HEK293 (cell line): ENCODE data around the gene KCNE1.

Experiments
- CTCF ChIA-PET: fragments of 350-600 bp; formaldehyde crosslinking; extraction: SDS; loops from one replicate; lab custom pipeline; 2021; ENCODE audit warnings: antibody characterized with exemption; lab: Yijun Ruan, JAX
- POLR2A ChIA-PET: fragments of 300-600 bp; formaldehyde crosslinking; extraction: SDS; loops from one replicate; lab custom pipeline; 2020; ENCODE audit warnings: antibody characterized with exemption, inconsistent platforms; lab: Yijun Ruan, JAX
- H3K27ac ChIP-seq: fragments of 200-500 bp; sonication (Bioruptor generic); 2 replicates; pipeline ENCODE4 v1.5.1; 2014; ENCODE audit warnings: low read depth, low read length, control low read depth, inconsistent platforms; ENCODE audit errors: extremely low read depth
- H3K36me3 ChIP-seq, 2 experiments: fragments of 200-500 bp in 1 of 2; sonication (Bioruptor generic) in 1 of 2; 1 replicate in 1 of 2; 2 replicates in 1 of 2; pipeline ENCODE4 v1.5.1; 2014 to 2017; ENCODE audit warnings: inconsistent platforms in 2 of 2, low read length in 2 of 2; ENCODE audit not compliant: control insufficient read depth in 2 of 2, insufficient read depth in 1 of 2
- H3K4me1 ChIP-seq: fragments of 200-500 bp; sonication (Bioruptor generic); 2 replicates; pipeline ENCODE4 v1.5.1; 2014; ENCODE audit warnings: mild to moderate bottlenecking, low read length, inconsistent platforms; ENCODE audit not compliant: control insufficient read depth, insufficient read depth
- H3K4me3 ChIP-seq: 2 replicates; pipeline ENCODE4 v1.5.1; 2011; ENCODE audit warnings: low read depth, mild to moderate bottlenecking, control low read depth, low read length, moderate library complexity
- H3K9me3 ChIP-seq: fragments of 200-500 bp; sonication (Bioruptor generic); 2 replicates; pipeline ENCODE4 v1.5.1; 2014; ENCODE audit warnings: low read depth, low read length, inconsistent platforms; ENCODE audit not compliant: control insufficient read depth, insufficient read depth
- HOXC10 ChIP-seq: sonication (generic); formaldehyde crosslinking; IDR thresholded peaks from 2 replicates; pipeline ENCODE4 v1.8.1; 2023; ENCODE audit warnings: mild to moderate bottlenecking, missing genetic modification reagents
- MEIS1 ChIP-seq: sonication (generic); formaldehyde crosslinking; IDR thresholded peaks from 2 replicates; pipeline ENCODE4 v1.8.1; 2022; ENCODE audit warnings: missing genetic modification reagents, mild to moderate bottlenecking, borderline replicate concordance
- SALL2 ChIP-seq: fragments of 450-650 bp; formaldehyde crosslinking; IDR thresholded peaks from 2 replicates; pipeline ENCODE4 v1.5.0; 2017; ENCODE audit warnings: missing biosample characterization, mild to moderate bottlenecking, missing genetic modification characterization, borderline replicate concordance
- ZFP3 ChIP-seq: fragments of 450-650 bp; formaldehyde crosslinking; IDR thresholded peaks from 2 replicates; pipeline ENCODE4 v1.5.1; 2016; ENCODE audit warnings: low read depth, missing biosample characterization, missing genetic modification characterization
- ZFP41 ChIP-seq: fragments of 450-650 bp; formaldehyde crosslinking; IDR thresholded peaks from 2 replicates; pipeline ENCODE4 v1.5.1; 2016; ENCODE audit warnings: missing biosample characterization, missing genetic modification characterization, borderline replicate concordance
- ZFP69B ChIP-seq: fragments of 450-650 bp; formaldehyde crosslinking; IDR thresholded peaks from 2 replicates; pipeline ENCODE4 v1.5.1; 2016; ENCODE audit warnings: missing biosample characterization, missing genetic modification characterization
- ZNF169 ChIP-seq: fragments of 450-650 bp; formaldehyde crosslinking; IDR thresholded peaks from 2 replicates; pipeline ENCODE4 v1.5.1; 2016; ENCODE audit warnings: missing biosample characterization, missing genetic modification characterization
- ZNF175 ChIP-seq: fragments of 450-650 bp; formaldehyde crosslinking; IDR thresholded peaks from 2 replicates; pipeline ENCODE4 v1.5.1; 2016; ENCODE audit warnings: missing biosample characterization, missing genetic modification characterization
- ZNF211 ChIP-seq: fragments of 450-650 bp; formaldehyde crosslinking; IDR thresholded peaks from 2 replicates; pipeline ENCODE4 v1.5.1; 2016; ENCODE audit warnings: low read depth, missing biosample characterization, missing genetic modification characterization
- ZNF214 ChIP-seq: fragments of 450-650 bp; formaldehyde crosslinking; IDR thresholded peaks from 2 replicates; pipeline ENCODE4 v1.5.1; 2017; ENCODE audit warnings: missing biosample characterization, mild to moderate bottlenecking, missing genetic modification characterization, borderline replicate concordance
- ZNF24 ChIP-seq: fragments of 450-650 bp; formaldehyde crosslinking; IDR thresholded peaks from 2 replicates; pipeline ENCODE4 v1.5.1; 2016; ENCODE audit warnings: missing biosample characterization, missing genetic modification characterization
- ZNF274 ChIP-seq, 2 experiments: fragments of 200-500 bp in 1 of 2; fragments of 450-650 bp in 1 of 2; sonication (Bioruptor generic) in 1 of 2; formaldehyde crosslinking in 1 of 2; IDR thresholded peaks; 2 replicates each; pipeline versions ENCODE4 v1.5.1 to v1.6.1; 2014 to 2016; ENCODE audit warnings: borderline replicate concordance in 1 of 2, inconsistent platforms in 1 of 2, low read length in 1 of 2, missing biosample characterization in 1 of 2, missing genetic modification characterization in 1 of 2
- ZNF354C ChIP-seq: fragments of 450-650 bp; formaldehyde crosslinking; IDR thresholded peaks from 2 replicates; pipeline ENCODE4 v1.5.1; 2016; ENCODE audit warnings: missing biosample characterization, missing genetic modification characterization, low read depth, borderline replicate concordance
- ZNF366 ChIP-seq: fragments of 450-650 bp; formaldehyde crosslinking; conservative IDR thresholded peaks from 2 replicates; pipeline ENCODE4 v1.5.1; 2016; ENCODE audit warnings: missing biosample characterization, missing genetic modification characterization
- ZNF37A ChIP-seq: fragments of 450-650 bp; IDR thresholded peaks from 2 replicates; pipeline ENCODE4 v1.5.1; 2018; ENCODE audit warnings: missing biosample characterization, missing genetic modification characterization
- ZNF416 ChIP-seq: fragments of 450-650 bp; formaldehyde crosslinking; IDR thresholded peaks from 2 replicates; pipeline ENCODE4 v1.5.1; 2016; ENCODE audit warnings: missing biosample characterization, missing genetic modification characterization
- ZNF426 ChIP-seq: fragments of 450-650 bp; formaldehyde crosslinking; IDR thresholded peaks from 2 replicates; pipeline ENCODE4 v1.5.1; 2017; ENCODE audit warnings: missing biosample characterization, missing genetic modification characterization, mild to moderate bottlenecking, inconsistent platforms, moderate library complexity
- ZNF707 ChIP-seq: fragments of 450-650 bp; formaldehyde crosslinking; IDR thresholded peaks from 2 replicates; pipeline ENCODE4 v1.5.1; 2016; ENCODE audit warnings: missing biosample characterization, missing genetic modification characterization
- ZSCAN30 ChIP-seq: fragments of 450-650 bp; IDR thresholded peaks from 2 replicates; pipeline ENCODE4 v1.5.1; 2018; ENCODE audit warnings: missing biosample characterization, mild to moderate bottlenecking, missing genetic modification characterization, moderate library complexity
- TF ChIP-seq, protein P1 (sequence below): fragments of 450-650 bp; formaldehyde crosslinking; IDR thresholded peaks from 2 replicates; pipeline ENCODE4 v1.5.1; 2016; ENCODE audit warnings: missing biosample characterization, missing genetic modification characterization
- TF ChIP-seq, protein P2 (sequence below): fragments of 450-650 bp; formaldehyde crosslinking; IDR thresholded peaks from 2 replicates; pipeline ENCODE4 v1.5.1; 2016; ENCODE audit warnings: missing biosample characterization, missing genetic modification characterization
- TF ChIP-seq, protein P3 (sequence below): fragments of 450-650 bp; formaldehyde crosslinking; IDR thresholded peaks from 2 replicates; pipeline ENCODE4 v1.5.1; 2016; ENCODE audit warnings: missing biosample characterization, missing genetic modification characterization, low read depth
- TF ChIP-seq, protein P4 (sequence below): fragments of 450-650 bp; formaldehyde crosslinking; IDR thresholded peaks from 2 replicates; pipeline ENCODE4 v1.5.1; 2016; ENCODE audit warnings: missing biosample characterization, missing genetic modification characterization

Gene KCNE1

DNA sequence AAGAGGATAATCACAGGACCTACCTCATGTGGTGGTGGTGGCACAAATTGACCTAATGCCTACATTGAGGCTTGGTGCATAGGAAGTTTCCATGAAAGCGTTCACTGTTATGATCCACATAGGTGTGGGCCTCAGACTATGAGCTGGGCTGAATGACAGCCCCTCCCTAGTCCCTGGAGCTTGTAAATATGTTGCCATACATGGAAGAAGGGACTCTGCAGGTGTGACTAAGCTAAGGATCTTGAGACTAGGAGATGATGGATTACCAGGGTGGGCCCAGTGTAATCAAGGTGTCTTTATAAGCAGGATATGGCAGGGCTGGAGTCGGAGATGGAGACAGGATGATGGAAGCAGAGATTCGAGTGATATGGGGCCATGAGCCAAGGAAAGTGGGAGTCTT lies 31.0 kb upstream of the KCNE1 start:
- H3K27ac ChIP-seq: no peak overlapping the region
- CTCF ChIA-PET: interaction anchor here (0.6 to 3.5 kb wide), 14 partner anchors 10 to 1352 kb away, joined by 3 to 38 read pairs (median 8); partner anchors contain the start of gene KCNE1
- H3K4me1 ChIP-seq: no peaks in the 10 kb centered on the region
- POLR2A ChIA-PET: no interaction called here
- TF ChIP-seq ZNF707 (tag by site-specific recombination) (no peak), ZNF274 (IDR thresholded peaks at IDR 0.05; ENCODE audit: low read length) (no peak), ZNF274 (tag by site-specific recombination; IDR thresholded peaks at IDR 0.05; ENCODE audit: borderline replicate concordance) (no peak), ZNF366 (no peak)
- TF ChIP-seq, protein P1, sequence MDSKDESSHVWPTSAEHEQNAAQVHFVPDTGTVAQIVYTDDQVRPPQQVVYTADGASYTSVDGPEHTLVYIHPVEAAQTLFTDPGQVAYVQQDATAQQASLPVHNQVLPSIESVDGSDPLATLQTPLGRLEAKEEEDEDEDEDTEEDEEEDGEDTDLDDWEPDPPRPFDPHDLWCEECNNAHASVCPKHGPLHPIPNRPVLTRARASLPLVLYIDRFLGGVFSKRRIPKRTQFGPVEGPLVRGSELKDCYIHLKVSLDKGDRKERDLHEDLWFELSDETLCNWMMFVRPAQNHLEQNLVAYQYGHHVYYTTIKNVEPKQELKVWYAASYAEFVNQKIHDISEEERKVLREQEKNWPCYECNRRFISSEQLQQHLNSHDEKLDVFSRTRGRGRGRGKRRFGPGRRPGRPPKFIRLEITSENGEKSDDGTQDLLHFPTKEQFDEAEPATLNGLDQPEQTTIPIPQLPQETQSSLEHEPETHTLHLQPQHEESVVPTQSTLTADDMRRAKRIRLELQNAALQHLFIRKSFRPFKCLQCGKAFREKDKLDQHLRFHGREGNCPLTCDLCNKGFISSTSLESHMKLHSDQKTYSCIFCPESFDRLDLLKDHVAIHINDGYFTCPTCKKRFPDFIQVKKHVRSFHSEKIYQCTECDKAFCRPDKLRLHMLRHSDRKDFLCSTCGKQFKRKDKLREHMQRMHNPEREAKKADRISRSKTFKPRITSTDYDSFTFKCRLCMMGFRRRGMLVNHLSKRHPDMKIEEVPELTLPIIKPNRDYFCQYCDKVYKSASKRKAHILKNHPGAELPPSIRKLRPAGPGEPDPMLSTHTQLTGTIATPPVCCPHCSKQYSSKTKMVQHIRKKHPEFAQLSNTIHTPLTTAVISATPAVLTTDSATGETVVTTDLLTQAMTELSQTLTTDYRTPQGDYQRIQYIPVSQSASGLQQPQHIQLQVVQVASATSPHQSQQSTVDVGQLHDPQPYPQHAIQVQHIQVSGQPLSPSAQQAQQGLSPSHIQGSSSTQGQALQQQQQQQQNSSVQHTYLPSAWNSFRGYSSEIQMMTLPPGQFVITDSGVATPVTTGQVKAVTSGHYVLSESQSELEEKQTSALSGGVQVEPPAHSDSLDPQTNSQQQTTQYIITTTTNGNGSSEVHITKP (tag by site-specific recombination): no peak
- TF ChIP-seq, protein P2, sequence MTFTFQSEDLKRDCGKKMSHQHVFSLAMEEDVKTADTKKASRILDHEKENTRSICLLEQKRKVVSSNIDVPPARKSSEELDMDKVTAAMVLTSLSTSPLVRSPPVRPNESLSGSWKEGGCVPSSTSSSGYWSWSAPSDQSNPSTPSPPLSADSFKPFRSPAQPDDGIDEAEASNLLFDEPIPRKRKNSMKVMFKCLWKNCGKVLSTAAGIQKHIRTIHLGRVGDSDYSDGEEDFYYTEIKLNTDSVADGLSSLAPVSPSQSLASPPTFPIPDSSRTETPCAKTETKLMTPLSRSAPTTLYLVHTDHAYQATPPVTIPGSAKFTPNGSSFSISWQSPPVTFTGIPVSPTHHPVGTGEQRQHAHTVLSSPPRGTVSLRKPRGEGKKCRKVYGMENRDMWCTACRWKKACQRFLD: no peak
- H3K36me3 ChIP-seq: no peaks in the 10 kb centered on the region
- no peaks in the 10 kb centered on the region for H3K9me3 ChIP-seq
- H3K4me3 ChIP-seq: no peak overlapping the region

DNA sequence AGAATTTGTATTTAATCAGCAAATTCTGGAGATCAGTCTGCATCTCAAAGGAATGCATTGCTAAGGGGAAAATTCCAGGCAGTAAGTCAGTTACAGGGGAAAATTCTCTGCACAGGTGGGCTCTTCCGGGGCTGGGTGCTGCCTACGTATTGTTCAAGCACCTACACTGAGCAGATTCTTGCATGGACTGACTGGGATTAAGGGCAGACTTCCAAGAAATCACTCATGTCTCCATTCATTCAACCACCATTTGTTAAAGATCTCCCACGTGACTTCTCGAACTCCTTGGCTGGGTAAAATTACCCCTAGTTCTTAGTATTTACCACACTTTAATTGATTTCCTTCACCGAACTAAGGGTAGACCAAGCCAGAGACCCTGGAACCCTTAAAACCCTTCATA lies 28.2 kb upstream of the KCNE1 start:
- CTCF ChIA-PET: interaction anchor here (1.1 to 2.3 kb wide), 2 partner anchors 11 to 29 kb away, joined by 3 to 8 read pairs; no protein-coding TSS in a partner anchor
- H3K27ac ChIP-seq: no peak overlapping the region
- H3K36me3 ChIP-seq: no peaks in the 10 kb centered on the region
- no peaks in the 10 kb centered on the region for H3K9me3 ChIP-seq
- POLR2A ChIA-PET: no interaction called here
- H3K4me3 ChIP-seq: no peak overlapping the region
- no peaks in the 10 kb centered on the region for H3K4me1 ChIP-seq
- TF ChIP-seq ZSCAN30 (tag by site-specific recombination) (no peak), ZFP69B (tag by site-specific recombination) (no peak), ZNF211 (no peak), ZNF214 (tag by site-specific recombination) (no peak), SALL2 (tag by site-specific recombination) (no peak), ZNF24 (tag by site-specific recombination) (no peak), ZNF416 (tag by site-specific recombination) (no peak), ZNF37A (tag by site-specific recombination) (no peak), ZNF175 (tag by site-specific recombination) (no peak), ZNF354C (tag by site-specific recombination) (no peak), ZFP41 (tag by site-specific recombination) (no peak), ZNF426 (no peak), ZNF366 (no peak), MEIS1 (CRISPR knock-in tag) (no peak), ZFP3 (no peak), HOXC10 (CRISPR knock-in tag) (no peak), ZNF169 (tag by site-specific recombination) (no peak)
- TF ChIP-seq, protein P3, sequence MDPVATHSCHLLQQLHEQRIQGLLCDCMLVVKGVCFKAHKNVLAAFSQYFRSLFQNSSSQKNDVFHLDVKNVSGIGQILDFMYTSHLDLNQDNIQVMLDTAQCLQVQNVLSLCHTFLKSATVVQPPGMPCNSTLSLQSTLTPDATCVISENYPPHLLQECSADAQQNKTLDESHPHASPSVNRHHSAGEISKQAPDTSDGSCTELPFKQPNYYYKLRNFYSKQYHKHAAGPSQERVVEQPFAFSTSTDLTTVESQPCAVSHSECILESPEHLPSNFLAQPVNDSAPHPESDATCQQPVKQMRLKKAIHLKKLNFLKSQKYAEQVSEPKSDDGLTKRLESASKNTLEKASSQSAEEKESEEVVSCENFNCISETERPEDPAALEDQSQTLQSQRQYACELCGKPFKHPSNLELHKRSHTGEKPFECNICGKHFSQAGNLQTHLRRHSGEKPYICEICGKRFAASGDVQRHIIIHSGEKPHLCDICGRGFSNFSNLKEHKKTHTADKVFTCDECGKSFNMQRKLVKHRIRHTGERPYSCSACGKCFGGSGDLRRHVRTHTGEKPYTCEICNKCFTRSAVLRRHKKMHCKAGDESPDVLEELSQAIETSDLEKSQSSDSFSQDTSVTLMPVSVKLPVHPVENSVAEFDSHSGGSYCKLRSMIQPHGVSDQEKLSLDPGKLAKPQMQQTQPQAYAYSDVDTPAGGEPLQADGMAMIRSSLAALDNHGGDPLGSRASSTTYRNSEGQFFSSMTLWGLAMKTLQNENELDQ: no peak
- TF ChIP-seq, protein P4, sequence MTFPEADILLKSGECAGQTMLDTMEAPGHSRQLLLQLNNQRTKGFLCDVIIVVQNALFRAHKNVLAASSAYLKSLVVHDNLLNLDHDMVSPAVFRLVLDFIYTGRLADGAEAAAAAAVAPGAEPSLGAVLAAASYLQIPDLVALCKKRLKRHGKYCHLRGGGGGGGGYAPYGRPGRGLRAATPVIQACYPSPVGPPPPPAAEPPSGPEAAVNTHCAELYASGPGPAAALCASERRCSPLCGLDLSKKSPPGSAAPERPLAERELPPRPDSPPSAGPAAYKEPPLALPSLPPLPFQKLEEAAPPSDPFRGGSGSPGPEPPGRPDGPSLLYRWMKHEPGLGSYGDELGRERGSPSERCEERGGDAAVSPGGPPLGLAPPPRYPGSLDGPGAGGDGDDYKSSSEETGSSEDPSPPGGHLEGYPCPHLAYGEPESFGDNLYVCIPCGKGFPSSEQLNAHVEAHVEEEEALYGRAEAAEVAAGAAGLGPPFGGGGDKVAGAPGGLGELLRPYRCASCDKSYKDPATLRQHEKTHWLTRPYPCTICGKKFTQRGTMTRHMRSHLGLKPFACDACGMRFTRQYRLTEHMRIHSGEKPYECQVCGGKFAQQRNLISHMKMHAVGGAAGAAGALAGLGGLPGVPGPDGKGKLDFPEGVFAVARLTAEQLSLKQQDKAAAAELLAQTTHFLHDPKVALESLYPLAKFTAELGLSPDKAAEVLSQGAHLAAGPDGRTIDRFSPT (tag by site-specific recombination): no peak
